ENCODE data around the gene C2orf68. TPM values are rescaled to one million over a fixed set of nuclear protein-coding genes. Genes with fewer than 3 reads are reported as not detected.

The C2orf68 gene
- total and polyA plus RNA-seq, 2 of the 13 experiments (the other 11 are each of a cell fraction or from before 2014, with no cell fraction given) = 47.1 to 77.4 TPM

DNA sequence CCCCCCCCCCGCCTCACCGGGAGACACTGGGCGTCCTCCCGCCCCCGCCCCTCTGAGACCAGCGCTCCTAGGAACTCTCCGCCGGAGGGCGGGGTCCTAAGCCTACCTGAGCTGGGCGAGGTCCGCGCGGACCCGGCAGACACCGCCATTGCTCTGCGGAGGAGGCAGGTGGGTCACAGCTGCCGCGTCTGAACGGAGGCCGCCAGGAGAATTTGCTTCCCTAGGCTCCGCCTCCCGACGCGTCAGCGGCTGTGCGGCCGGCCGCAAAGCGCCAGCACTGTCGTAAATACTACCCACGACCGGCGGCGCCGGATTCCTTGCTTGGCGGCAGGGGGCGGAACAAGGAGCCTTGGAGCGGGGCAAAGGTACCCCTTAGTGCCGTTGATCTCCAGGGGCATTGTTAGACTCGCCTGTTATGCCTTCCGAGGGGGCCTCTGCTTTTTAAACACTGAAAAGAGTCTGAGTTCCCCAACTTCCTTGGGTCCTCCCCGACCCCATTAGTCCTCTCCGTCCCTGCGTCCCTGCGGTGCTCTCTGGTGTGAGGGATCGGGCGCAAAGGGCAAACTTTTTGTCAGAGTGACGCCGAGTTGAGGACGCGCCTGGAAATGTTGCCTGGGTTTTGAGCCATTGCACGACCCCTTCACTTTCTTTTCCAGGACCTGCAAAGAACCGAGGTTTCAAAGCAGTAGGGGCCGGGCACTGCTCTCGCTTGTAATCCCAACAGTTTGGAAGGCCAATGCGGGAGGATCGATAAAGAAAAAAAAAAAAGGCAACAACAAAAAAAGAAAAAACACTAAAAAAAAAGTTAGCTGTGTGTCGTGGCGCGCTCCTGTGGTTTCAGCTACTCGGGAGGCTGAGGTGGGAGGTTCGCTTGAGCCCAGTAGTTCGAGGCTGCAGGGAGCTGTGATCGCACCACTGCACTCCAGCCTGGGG lies 50.3 kb downstream of the C2orf68 start, which contains the start of gene GGCX (continued):
- TF ChIP-seq, protein P1, sequence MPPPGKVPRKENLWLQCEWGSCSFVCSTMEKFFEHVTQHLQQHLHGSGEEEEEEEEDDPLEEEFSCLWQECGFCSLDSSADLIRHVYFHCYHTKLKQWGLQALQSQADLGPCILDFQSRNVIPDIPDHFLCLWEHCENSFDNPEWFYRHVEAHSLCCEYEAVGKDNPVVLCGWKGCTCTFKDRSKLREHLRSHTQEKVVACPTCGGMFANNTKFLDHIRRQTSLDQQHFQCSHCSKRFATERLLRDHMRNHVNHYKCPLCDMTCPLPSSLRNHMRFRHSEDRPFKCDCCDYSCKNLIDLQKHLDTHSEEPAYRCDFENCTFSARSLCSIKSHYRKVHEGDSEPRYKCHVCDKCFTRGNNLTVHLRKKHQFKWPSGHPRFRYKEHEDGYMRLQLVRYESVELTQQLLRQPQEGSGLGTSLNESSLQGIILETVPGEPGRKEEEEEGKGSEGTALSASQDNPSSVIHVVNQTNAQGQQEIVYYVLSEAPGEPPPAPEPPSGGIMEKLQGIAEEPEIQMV (CRISPR knock-in tag; IDR thresholded peaks at IDR 0.05; ENCODE audit: low read depth) = peak; percentile 91
- TF ChIP-seq ZNF260 (CRISPR knock-in tag; IDR thresholded peaks at IDR 0.05; ENCODE audit: borderline replicate concordance, low read depth) = no peak
- TF ChIP-seq SATB2 (CRISPR knock-in tag; IDR thresholded peaks at IDR 0.05) = no peak
- TF ChIP-seq HNF4G (IDR thresholded peaks at IDR 0.05; ENCODE audit: borderline replicate concordance, low read depth, low read length) = peak; percentile 78
- peak; percentile 87; the same call in 1 of the 2 replicates for TF ChIP-seq HNF4G (CRISPR knock-in tag; IDR thresholded peaks at IDR 0.05; ENCODE audit: borderline replicate concordance, low read depth)
- TF ChIP-seq ZNF589 (CRISPR knock-in tag; conservative IDR thresholded peaks at IDR 0.05) = no peak
- TF ChIP-seq, protein P2, sequence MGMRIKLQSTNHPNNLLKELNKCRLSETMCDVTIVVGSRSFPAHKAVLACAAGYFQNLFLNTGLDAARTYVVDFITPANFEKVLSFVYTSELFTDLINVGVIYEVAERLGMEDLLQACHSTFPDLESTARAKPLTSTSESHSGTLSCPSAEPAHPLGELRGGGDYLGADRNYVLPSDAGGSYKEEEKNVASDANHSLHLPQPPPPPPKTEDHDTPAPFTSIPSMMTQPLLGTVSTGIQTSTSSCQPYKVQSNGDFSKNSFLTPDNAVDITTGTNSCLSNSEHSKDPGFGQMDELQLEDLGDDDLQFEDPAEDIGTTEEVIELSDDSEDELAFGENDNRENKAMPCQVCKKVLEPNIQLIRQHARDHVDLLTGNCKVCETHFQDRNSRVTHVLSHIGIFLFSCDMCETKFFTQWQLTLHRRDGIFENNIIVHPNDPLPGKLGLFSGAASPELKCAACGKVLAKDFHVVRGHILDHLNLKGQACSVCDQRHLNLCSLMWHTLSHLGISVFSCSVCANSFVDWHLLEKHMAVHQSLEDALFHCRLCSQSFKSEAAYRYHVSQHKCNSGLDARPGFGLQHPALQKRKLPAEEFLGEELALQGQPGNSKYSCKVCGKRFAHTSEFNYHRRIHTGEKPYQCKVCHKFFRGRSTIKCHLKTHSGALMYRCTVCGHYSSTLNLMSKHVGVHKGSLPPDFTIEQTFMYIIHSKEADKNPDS (CRISPR knock-in tag; IDR thresholded peaks at IDR 0.05) = peak; percentile 83
- peak; percentile 86 for TF ChIP-seq ZNF317 (CRISPR knock-in tag; IDR thresholded peaks at IDR 0.05)
- TF ChIP-seq, protein P3, sequence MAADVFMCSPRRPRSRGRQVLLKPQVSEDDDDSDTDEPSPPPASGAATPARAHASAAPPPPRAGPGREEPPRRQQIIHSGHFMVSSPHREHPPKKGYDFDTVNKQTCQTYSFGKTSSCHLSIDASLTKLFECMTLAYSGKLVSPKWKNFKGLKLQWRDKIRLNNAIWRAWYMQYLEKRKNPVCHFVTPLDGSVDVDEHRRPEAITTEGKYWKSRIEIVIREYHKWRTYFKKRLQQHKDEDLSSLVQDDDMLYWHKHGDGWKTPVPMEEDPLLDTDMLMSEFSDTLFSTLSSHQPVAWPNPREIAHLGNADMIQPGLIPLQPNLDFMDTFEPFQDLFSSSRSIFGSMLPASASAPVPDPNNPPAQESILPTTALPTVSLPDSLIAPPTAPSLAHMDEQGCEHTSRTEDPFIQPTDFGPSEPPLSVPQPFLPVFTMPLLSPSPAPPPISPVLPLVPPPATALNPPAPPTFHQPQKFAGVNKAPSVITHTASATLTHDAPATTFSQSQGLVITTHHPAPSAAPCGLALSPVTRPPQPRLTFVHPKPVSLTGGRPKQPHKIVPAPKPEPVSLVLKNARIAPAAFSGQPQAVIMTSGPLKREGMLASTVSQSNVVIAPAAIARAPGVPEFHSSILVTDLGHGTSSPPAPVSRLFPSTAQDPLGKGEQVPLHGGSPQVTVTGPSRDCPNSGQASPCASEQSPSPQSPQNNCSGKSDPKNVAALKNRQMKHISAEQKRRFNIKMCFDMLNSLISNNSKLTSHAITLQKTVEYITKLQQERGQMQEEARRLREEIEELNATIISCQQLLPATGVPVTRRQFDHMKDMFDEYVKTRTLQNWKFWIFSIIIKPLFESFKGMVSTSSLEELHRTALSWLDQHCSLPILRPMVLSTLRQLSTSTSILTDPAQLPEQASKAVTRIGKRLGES (CRISPR knock-in tag; IDR thresholded peaks at IDR 0.05; ENCODE audit: borderline replicate concordance) = no peak; the same call in 1 of the 2 replicates
- TF ChIP-seq, protein P4, sequence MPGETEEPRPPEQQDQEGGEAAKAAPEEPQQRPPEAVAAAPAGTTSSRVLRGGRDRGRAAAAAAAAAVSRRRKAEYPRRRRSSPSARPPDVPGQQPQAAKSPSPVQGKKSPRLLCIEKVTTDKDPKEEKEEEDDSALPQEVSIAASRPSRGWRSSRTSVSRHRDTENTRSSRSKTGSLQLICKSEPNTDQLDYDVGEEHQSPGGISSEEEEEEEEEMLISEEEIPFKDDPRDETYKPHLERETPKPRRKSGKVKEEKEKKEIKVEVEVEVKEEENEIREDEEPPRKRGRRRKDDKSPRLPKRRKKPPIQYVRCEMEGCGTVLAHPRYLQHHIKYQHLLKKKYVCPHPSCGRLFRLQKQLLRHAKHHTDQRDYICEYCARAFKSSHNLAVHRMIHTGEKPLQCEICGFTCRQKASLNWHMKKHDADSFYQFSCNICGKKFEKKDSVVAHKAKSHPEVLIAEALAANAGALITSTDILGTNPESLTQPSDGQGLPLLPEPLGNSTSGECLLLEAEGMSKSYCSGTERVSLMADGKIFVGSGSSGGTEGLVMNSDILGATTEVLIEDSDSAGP (CRISPR knock-in tag; IDR thresholded peaks at IDR 0.05; ENCODE audit: borderline replicate concordance) = peak; percentile 84
- TF ChIP-seq, protein P5, sequence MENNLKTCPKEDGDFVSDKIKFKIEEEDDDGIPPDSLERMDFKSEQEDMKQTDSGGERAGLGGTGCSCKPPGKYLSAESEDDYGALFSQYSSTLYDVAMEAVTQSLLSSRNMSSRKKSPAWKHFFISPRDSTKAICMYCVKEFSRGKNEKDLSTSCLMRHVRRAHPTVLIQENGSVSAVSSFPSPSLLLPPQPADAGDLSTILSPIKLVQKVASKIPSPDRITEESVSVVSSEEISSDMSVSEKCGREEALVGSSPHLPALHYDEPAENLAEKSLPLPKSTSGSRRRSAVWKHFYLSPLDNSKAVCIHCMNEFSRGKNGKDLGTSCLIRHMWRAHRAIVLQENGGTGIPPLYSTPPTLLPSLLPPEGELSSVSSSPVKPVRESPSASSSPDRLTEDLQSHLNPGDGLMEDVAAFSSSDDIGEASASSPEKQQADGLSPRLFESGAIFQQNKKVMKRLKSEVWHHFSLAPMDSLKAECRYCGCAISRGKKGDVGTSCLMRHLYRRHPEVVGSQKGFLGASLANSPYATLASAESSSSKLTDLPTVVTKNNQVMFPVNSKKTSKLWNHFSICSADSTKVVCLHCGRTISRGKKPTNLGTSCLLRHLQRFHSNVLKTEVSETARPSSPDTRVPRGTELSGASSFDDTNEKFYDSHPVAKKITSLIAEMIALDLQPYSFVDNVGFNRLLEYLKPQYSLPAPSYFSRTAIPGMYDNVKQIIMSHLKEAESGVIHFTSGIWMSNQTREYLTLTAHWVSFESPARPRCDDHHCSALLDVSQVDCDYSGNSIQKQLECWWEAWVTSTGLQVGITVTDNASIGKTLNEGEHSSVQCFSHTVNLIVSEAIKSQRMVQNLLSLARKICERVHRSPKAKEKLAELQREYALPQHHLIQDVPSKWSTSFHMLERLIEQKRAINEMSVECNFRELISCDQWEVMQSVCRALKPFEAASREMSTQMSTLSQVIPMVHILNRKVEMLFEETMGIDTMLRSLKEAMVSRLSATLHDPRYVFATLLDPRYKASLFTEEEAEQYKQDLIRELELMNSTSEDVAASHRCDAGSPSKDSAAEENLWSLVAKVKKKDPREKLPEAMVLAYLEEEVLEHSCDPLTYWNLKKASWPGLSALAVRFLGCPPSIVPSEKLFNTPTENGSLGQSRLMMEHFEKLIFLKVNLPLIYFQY (CRISPR knock-in tag; IDR thresholded peaks at IDR 0.05; ENCODE audit: borderline replicate concordance) = peak; percentile 46; the same call in 1 of the 2 replicates
- TF ChIP-seq, protein P6, sequence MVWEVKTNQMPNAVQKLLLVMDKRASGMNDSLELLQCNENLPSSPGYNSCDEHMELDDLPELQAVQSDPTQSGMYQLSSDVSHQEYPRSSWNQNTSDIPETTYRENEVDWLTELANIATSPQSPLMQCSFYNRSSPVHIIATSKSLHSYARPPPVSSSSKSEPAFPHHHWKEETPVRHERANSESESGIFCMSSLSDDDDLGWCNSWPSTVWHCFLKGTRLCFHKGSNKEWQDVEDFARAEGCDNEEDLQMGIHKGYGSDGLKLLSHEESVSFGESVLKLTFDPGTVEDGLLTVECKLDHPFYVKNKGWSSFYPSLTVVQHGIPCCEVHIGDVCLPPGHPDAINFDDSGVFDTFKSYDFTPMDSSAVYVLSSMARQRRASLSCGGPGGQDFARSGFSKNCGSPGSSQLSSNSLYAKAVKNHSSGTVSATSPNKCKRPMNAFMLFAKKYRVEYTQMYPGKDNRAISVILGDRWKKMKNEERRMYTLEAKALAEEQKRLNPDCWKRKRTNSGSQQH (CRISPR knock-in tag; IDR thresholded peaks at IDR 0.05; ENCODE audit: low read depth) = peak; percentile 68; the same call in 1 of the 2 replicates
